ENCODE measurements around the gene TOB2.
"Not testable (repeated sequence)": the region's sequence is repeated elsewhere in the genome, so short reads cannot be mapped to it uniquely, and the experiment has no call there.

Gene TOB2

GRCh38 chr22:41425660-41426365 is 20.8 kb downstream of the TOB2 start:
- DNase-seq, result peak; percentile 35

DNA sequence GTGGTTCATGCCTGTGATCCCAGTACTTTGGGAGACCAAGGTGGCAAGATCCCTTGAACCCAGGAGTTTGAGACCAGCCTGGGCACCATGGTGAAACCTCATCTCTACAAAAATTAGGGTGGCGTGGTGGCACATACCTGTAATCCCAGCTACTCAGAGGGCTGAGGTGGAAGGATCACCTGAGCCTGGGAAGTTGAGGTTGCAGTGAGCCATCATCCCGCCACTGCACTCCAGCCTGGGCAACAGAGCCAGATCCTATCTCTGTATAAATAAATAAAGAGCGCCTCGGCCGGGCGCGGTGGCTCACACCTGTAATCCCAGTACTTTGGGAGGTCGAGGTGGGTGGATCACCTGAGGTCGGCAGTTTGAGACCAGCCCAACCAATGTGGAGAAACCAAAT is 27.9 kb downstream of the TOB2 start:
- DNase-seq, result no peak

GRCh38 chr22:41417622-41418390 is 28.8 kb downstream of the TOB2 start:
- DNase-seq, result no peak

DNA sequence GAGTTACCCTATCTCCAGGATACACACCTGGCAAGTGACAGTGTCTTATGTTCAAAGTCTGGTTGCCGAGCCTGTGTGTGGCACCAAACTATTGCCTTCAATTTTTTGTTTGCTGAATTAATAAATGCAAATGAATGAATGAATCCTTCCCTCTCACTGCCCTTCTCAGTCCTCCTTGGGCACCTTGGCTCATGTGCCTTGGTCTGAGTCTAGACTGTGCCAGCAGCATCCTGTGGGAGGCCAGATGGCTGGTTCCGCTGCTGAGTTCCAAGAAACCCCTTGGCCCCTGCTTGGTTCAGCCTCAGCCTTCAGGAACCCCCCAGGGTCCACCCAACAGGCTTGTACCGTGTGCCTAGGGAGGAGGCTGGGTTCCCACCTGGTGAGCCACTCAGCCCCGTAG is 31.0 kb downstream of the TOB2 start:
- DNase-seq, result no peak

DNA sequence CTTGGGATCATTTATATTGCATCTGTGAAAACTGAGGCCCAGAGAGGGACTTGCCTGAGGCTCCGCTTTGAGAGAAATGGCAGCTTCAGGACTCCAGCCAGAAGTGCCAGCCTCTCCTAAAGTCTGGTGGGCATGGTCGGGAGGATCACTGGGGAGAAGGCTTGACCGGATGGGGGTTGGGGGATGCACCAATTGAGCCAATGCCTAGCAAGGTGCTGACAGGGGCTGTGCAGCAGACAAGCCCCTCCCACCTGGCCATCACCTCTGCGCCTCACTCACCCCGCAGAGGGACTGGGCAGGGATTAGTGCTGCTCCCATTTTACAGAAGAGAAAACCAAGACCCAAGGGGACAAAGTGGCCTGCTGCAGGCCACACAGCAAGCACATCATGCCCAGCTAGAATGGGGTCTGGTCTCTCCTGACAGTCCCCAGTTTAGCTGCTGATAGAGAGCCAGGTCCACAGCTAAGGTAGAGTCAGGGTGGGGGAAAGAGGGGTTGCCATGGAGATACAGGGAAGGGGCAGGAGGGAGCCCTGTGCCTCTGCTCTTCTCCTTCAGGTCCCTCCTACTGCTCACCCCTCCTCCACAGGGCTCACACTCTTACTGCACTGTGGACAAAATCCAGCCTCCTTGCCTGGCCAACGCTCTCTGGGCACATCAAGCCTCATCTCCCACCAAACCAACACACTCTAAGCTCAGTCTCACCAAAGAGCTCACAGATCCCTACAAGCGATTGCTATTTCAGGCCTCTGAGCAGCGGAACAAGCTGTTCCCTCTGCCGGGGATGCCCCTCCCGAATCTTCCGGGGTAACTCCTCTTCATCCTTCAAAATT is 35.4 kb downstream of the TOB2 start:
- no peak for DNase-seq

DNA sequence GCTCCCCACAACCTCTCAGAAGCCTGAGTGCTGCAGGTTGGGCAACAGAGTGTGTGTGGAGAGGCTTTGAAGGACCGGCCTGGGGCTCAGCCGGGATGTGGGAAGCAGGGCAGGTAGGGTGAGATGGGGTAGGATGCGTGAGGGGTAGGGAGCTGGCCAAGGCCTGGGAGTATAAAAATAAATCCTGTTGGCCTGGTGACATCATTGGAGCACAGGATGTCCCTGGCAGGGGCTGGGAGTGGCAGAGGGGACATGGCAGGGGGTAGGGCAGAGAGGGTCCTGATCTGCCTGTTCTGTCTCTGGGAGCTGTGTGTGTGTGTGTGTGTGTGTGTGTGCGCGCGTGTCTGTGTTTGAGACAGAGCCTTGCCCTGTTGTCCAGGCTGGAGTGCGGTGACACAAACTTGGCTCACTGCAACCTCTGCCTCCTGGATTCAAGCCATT is 36.3 kb downstream of the TOB2 start:
- DNase-seq, result no peak

DNA sequence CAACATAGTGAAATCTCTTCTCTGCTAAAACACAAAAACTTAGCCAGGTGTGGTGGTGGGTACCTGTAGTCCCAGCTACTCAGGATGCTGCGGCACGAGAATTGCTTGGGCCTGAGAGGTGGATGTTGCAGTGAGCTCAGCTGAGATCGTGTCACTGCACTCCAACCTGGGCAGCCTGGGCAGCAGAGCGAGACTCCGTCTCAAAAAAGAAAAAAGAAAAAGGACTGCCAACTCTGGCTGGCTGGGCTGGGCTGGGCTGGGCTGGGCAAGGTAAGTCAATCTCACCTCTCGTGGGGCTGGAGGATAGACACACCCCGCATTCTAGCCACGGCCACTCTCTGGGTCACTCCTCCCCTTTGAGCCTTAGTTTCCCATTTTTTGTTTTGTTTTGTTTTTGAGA is 37.9 kb downstream of the TOB2 start:
- DNase-seq, result no peak

DNA sequence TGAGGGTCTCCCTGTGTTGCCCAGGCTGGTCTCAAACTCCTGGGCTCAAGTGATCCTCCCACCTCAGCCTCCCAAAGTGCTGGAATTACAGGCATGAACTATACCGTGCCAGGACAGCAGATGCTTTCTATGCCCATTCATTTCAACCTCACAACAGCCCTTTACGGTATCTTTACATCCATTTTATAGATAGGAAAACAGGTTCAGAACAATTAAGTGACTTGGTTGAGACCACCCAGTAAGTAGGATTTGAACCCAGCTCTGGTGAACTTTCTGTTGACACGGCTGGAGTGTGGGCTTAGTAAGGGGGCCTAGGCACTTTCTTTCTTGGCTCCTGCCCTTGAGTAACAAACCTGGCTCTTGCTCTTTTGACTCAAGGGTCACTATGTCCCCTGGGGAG is 39.2 kb downstream of the TOB2 start:
- no peak for DNase-seq

- no peak for DNase-seq
These were observed 40.2 kb downstream of the TOB2 start for GRCh38 chr22:41406410-41406809.

DNA sequence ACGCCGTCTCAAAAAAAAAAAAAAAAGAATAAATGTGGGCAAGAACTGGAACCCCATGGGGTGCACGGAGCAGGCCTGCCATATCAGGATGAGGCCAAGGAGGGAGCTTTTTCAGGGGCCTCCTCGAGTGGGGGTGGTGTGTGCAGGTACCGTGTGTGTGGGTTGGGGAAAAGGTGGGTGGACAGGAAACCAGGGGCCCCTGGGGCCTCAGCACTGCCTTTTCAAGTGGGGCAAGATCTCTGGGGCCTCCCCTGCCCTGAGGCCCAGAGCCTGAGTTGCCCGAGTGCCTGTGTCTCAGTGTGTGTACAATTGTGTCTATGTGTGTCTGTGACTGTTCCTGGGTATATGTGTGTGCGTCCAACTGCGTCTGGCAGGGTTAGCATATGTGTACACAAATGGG is 41.0 kb downstream of the TOB2 start:
- DNase-seq, result peak; percentile 33

DNA sequence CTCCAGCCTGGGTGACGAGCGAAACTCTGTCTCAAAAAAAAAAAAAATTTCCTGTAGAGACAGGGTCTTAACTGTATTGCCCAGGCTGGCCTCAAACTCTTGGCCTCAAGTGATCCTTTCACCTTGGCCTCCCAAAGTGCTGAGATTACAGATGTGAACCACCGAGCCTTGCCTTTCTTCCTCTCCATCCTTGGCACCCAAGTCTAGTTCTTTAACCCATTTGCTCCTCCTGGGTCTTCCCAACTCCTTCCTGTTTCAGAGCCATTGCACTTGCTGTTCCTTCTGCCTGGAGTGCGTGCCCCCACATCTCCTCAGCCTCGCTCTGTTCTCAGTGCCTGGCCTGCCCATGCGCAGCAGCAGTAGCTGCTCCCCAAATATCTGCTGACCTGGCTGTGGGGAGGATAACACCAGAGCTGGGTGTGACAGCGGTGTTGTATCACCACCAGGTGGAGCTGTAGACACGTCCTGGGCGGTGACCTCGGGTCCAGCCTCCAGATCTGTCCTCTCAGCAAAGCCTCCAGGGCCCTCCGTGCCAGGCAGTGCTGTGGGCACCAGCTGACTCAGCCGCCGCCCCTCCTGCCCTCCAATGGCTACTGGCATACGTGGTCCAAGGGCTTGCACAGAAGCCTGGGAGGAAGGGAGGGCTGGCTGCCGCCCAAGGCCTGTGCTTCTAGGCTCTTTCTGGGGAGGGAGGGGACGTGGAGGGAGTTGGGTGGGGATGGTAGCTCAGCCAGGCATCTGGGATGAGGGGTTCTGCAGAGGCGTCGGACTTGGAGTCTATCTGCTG is 42.9 kb downstream of the TOB2 start:
- DNase-seq, result peak; percentile 81

DNA sequence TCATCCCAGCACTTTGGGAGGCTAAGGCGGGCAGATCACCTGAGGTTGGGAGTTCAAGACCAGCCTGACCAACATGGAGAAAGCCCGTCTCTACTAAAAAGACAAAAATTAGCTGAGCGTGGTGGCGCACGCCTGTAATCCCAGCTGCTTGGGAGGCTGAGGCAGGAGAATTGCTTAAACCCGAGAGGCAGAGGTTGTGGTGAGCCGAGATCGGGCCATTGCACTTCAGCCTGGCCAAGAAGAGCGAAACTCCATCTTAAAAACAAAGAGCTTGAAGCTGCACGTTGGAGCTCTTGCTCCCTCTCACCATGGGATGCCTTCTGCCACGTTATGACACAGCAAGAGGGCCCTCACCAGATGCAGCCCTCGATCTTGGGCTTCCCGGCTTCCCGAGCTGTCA is 43.8 kb downstream of the TOB2 start:
- not testable (repeated sequence) for DNase-seq

DNA sequence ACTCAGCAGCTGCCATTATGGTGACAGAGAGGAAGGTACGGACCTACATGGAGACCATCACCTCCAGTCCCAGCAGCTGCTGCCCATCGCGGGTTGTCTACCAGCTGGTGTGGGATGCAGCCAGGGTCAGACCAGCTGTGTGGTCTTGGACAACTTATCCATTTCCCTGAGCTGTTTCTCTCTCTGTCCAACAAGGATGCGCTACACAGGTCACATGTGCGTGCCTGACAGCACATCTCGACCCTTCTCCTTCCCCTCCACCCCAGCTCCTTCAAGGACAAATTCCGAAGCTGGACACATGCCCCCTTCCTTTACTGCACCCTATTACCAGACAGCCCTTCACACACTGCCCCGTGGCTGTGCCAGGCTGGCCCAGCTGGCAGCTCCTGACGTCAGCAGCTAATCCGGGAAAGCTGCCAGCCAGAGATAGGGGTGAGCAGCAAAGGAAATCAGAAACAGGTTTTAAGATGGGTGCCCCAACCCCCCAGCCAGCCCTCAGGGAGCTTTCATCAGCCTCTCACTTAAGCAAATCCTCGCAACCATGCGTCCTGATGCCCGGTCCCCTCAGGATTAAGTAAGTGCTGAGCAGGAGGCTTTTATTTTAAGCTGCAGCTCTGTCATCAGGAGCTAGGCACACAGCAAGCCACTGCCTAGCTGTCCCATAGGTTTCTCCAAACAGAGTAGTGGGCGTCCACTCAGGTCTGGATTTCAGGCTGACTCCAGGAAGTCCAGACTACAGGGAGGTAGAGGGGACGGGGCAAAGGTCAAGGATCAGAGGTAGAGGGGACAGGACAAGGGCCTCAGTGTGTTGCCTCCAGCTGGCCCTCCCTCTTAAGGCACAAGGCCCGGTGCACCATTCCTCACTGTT is 44.6 kb downstream of the TOB2 start:
- no peak for DNase-seq

DNA sequence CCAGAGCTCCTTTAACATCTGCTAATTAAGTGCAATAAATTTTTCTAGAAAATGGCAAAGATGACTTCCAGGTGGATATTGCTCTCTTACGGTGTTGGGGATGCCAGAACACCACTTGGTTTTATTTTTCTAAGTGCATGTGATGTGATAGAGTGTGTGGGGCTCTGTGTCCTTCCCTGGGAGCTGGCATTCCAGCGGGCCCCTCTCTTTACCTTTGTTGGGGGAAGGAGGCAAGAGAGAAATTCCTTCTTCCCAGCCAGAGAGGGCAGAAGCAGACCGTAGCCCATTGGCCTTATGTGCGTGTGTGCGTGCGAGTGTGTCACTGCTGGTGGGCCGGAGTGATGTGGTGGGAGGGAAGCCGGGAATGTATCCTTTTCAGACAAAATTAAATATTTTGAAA is 47.7 kb downstream of the TOB2 start:
- DNase-seq, result no peak

- DNase-seq, result no peak
These were observed 49.3 kb downstream of the TOB2 start for GRCh38 chr22:41397143-41397811.

- DNase-seq, result no peak
These were observed 50.9 kb downstream of the TOB2 start for GRCh38 chr22:41395531-41396240.

- DNase-seq, result no peak
These were observed 52.6 kb downstream of the TOB2 start for GRCh38 chr22:41394012-41394356.

- DNase-seq, result no peak
These were observed 59.3 kb downstream of the TOB2 start for GRCh38 chr22:41387341-41387740.

DNA sequence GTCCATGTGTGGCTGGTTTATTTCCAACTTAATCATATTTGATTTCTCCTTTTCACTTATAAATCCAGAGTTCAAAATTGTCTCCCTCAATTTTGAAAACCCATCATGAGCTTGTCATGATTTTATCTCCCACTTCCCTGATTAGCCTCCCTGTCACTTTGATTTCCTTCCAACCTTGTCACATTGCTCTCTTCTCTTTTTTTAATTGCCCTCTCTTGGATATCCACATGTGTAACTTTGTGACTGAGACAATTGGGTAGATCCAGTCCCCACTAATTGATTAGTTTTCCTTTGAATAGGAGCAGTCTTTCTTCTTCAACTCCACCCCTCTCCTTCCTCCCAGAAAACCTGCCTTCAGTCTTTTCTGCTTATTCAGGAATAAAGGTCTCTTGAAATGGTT is 62.5 kb downstream of the TOB2 start:
- no peak for DNase-seq

All from stimulated activated naive CD4-positive, alpha-beta T cell treated with Interleukin-2 at 50 U/mL for 16 hours (primary cell).